ENCODE measurements around the gene PPP2R2C.

GRCh38 chr4:6516281-6516680, 43.9 kb upstream of the PPP2R2C start:
- TF ChIP-seq CTCF (IDR thresholded peaks at IDR 0.05; ENCODE audit: borderline replicate concordance, extremely low read depth, low read length, poor library complexity, severe bottlenecking) = no peak
- no peak for TF ChIP-seq EZH2 (IDR thresholded peaks at IDR 0.05; ENCODE audit: borderline replicate concordance, low read depth, low read length, severe bottlenecking)
